Peyer's patch (tissue), 4 donors: ENCODE measurements around the gene STS.

Experiments used
- CTCF ChIP-seq, 6 experiments: fragments of 450-650 bp in 4 of 6; fragments of 200-600 bp in 2 of 6; sonication (generic) in 1 of 6; IDR thresholded peaks; one replicate each; pipeline ENCODE4 v1.5.1; 2017 to 2019; ENCODE audit warnings: antibody characterized with exemption in 6 of 6, mild to moderate bottlenecking in 3 of 6, moderate library complexity in 1 of 6
- POLR2A ChIP-seq, 2 donors: fragments of 450-650 bp; IDR thresholded peaks; one replicate each; pipeline ENCODE4 v1.5.1; 2017; ENCODE audit warnings: antibody characterized with exemption in 2 of 2, mild to moderate bottlenecking in 2 of 2, moderate library complexity in 2 of 2

- TF ChIP-seq CTCF (IDR thresholded peaks at IDR 0.05) (no peak), POLR2A (IDR thresholded peaks at IDR 0.05) (no peak)
Measured at GRCh38 chrX:7191681-7192110, 44.2 kb downstream of the STS start.
